Fibroblast of lung (primary cell): Measurements from ENCODE around the gene CCNK.

Experiments used
- EZH2 ChIP-seq: IDR thresholded peaks from 2 replicates; pipeline ENCODE4 v1.5.1; 2012; ENCODE audit warnings: low read length, control low read depth, mild to moderate bottlenecking; ENCODE audit errors: missing control alignments
- TF ChIP-seq, protein P1 (sequence below), 2 donors: IDR thresholded peaks in 1 of 2; conservative IDR thresholded peaks in 1 of 2; 1 replicate in 1 of 2; 2 replicates in 1 of 2; pipeline ENCODE4 v1.5.1; 2011 to 2012; ENCODE audit warnings: low read length in 2 of 2, control low read depth in 1 of 2, inconsistent platforms in 1 of 2, low read depth in 1 of 2, mild to moderate bottlenecking in 1 of 2

DNA sequence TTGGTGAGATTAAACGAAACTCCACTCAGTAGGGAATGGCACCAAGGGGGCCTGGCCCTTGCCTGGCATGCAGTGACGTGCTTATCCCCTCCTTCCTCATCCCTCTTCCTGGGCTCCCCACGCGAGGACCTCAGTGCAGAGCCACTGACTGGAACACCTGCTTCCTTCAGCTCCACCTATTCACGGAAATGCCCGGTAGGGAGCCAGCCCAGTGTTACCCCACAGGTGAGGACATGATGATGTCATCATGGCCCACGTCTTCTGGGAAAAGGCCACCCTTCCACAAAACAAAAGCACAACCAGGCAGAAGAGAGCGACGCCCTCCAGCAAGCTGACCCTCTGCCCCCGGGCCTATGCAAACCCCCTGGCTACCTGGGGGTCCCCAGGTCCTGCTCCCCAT lies 80.7 kb downstream of the CCNK start:
- TF ChIP-seq EZH2: no peak
- TF ChIP-seq, protein P1, sequence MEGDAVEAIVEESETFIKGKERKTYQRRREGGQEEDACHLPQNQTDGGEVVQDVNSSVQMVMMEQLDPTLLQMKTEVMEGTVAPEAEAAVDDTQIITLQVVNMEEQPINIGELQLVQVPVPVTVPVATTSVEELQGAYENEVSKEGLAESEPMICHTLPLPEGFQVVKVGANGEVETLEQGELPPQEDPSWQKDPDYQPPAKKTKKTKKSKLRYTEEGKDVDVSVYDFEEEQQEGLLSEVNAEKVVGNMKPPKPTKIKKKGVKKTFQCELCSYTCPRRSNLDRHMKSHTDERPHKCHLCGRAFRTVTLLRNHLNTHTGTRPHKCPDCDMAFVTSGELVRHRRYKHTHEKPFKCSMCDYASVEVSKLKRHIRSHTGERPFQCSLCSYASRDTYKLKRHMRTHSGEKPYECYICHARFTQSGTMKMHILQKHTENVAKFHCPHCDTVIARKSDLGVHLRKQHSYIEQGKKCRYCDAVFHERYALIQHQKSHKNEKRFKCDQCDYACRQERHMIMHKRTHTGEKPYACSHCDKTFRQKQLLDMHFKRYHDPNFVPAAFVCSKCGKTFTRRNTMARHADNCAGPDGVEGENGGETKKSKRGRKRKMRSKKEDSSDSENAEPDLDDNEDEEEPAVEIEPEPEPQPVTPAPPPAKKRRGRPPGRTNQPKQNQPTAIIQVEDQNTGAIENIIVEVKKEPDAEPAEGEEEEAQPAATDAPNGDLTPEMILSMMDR (conservative IDR thresholded peaks at IDR 0.05 in 1 of 2, IDR thresholded peaks at IDR 0.05 in 1 of 2; ENCODE audit: low read depth in 1 of 2, low read length in 2 of 2): no peak
